Measurements from ENCODE around the gene AAK1. TPM values are rescaled to one million over a fixed set of nuclear protein-coding genes. Genes with fewer than 3 reads are reported as not detected.

AAK1 gene
- total RNA-seq, 6 experiments from 2014 or later: 96.6 to 123 (median 108) TPM

- Mint-ChIP-seq H3K9me3 (no peaks in the 10 kb centered on the region), H3K27me3 (ENCODE audit: insufficient read depth) (peaks cover 2% of the 10 kb centered on the region; the same call in 1 of the 2 replicates), H3K36me3 (ENCODE audit: low read depth) (peaks cover 21% of the 10 kb centered on the region), H3K4me1 (ENCODE audit: low read depth) (peaks cover 9% of the 10 kb centered on the region; the same call in 1 of the 2 replicates), H3K27ac (no peak overlapping the region), H3K4me3 (no peak overlapping the region)
- no peak for DNase-seq
- TF ChIP-seq CTCF (IDR thresholded peaks at IDR 0.05): no peak
Measured at GRCh38 chr2:69493268-69493667, 150.3 kb downstream of the AAK1 start.

GRCh38 chr2:69491864-69492263 lies 151.7 kb downstream of the AAK1 start:
- Mint-ChIP-seq H3K27ac (no peak overlapping the region), H3K27me3 (ENCODE audit: insufficient read depth) (peaks cover 2% of the 10 kb centered on the region), H3K36me3 (ENCODE audit: low read depth) (peaks cover 21% of the 10 kb centered on the region), H3K4me1 (ENCODE audit: low read depth) (peaks cover 9% of the 10 kb centered on the region; the same call in 1 of the 2 replicates), H3K9me3 (no peaks in the 10 kb centered on the region), H3K4me3 (no peak overlapping the region)
- no peak for TF ChIP-seq CTCF (IDR thresholded peaks at IDR 0.05)
- no peak for DNase-seq

- no peak for DNase-seq
- H3K4me1 Mint-ChIP-seq (ENCODE audit: low read depth): peaks cover 9% of the 10 kb centered on the region; the same call in 1 of the 2 replicates
- no peak for TF ChIP-seq CTCF (IDR thresholded peaks at IDR 0.05)
- H3K27me3 Mint-ChIP-seq (ENCODE audit: insufficient read depth): peaks cover 2% of the 10 kb centered on the region
- peaks cover 21% of the 10 kb centered on the region for H3K36me3 Mint-ChIP-seq (ENCODE audit: low read depth)
- H3K27ac Mint-ChIP-seq: no peak overlapping the region
- H3K9me3 Mint-ChIP-seq: no peaks in the 10 kb centered on the region
- H3K4me3 Mint-ChIP-seq: no peak overlapping the region
Measured at GRCh38 chr2:69490486-69490885, 153.1 kb downstream of the AAK1 start.

GRCh38 chr2:69489793-69490192 lies 153.7 kb downstream of the AAK1 start:
- Mint-ChIP-seq H3K27me3 (ENCODE audit: insufficient read depth) (peaks cover 2% of the 10 kb centered on the region), H3K27ac (no peak overlapping the region), H3K4me1 (ENCODE audit: low read depth) (peaks cover 9% of the 10 kb centered on the region; the same call in 1 of the 2 replicates), H3K9me3 (no peaks in the 10 kb centered on the region), H3K36me3 (ENCODE audit: low read depth) (peaks cover 21% of the 10 kb centered on the region), H3K4me3 (no peak overlapping the region)
- peak; percentile 7 for DNase-seq
- no peak for TF ChIP-seq CTCF (IDR thresholded peaks at IDR 0.05)

- H3K36me3 Mint-ChIP-seq (ENCODE audit: low read depth): peaks cover 26% of the 10 kb centered on the region
- no peak overlapping the region for H3K27ac Mint-ChIP-seq
- H3K4me3 Mint-ChIP-seq: no peak overlapping the region
Measured at GRCh38 chr2:69483696-69484095, 159.8 kb downstream of the AAK1 start.

More at GRCh38 chr2:69483696-69484095, 159.8 kb downstream of the AAK1 start:
- no peaks in the 10 kb centered on the region for H3K9me3 Mint-ChIP-seq
- DNase-seq: no peak
- H3K4me1 Mint-ChIP-seq (ENCODE audit: low read depth): no peaks in the 10 kb centered on the region
- no peaks in the 10 kb centered on the region; the same call in 1 of the 2 replicates for H3K27me3 Mint-ChIP-seq (ENCODE audit: insufficient read depth)
- TF ChIP-seq CTCF (IDR thresholded peaks at IDR 0.05): no peak

Data from HFFc6 (cell line).